ENCODE data around the gene ORAI3. TPM values are rescaled to one million over a fixed set of nuclear protein-coding genes. Genes with fewer than 3 reads are reported as not detected.
"Not testable (repeated sequence)": the region's sequence is repeated elsewhere in the genome, so short reads cannot be mapped to it uniquely, and the experiment has no call there.

The ORAI3 gene
- total RNA-seq, 2 experiments from 2014 or later: 24.6 to 25.8 TPM

- Mint-ChIP-seq H3K36me3 (no peaks in the 10 kb centered on the region), H3K4me3 (peak overlapping the region; percentile 50), H3K27ac (peak overlapping the region; percentile 32), H3K27me3 (no peaks in the 10 kb centered on the region), H3K4me1 (peaks cover 24% of the 10 kb centered on the region), H3K9me3 (no peaks in the 10 kb centered on the region)
- ATAC-seq (ENCODE audit: low read depth) (no peak), DNase-seq (no peak)
- POLR2A ChIA-PET: interaction anchor here (1.0 to 1.3 kb wide), 2 partner anchors 10 to 254 kb away, joined by 3 to 4 read pairs; partner anchors contain the start of gene FUS
Measured at GRCh38 chr16:30925995-30926811, 22.7 kb upstream of the ORAI3 start.

- no peak overlapping the region for H3K27ac Mint-ChIP-seq
- ATAC-seq (ENCODE audit: low read depth): no peak
- peaks cover 16% of the 10 kb centered on the region for H3K4me1 Mint-ChIP-seq
- H3K27me3 Mint-ChIP-seq: no peaks in the 10 kb centered on the region
- no peak for DNase-seq
- no peaks in the 10 kb centered on the region for H3K36me3 Mint-ChIP-seq
- H3K9me3 Mint-ChIP-seq: no peaks in the 10 kb centered on the region
- no peak overlapping the region for H3K4me3 Mint-ChIP-seq
- POLR2A ChIA-PET: interaction anchor here (0.5 to 1.3 kb wide), 3 partner anchors 25 to 253 kb away, joined by 3 to 4 read pairs (median 3); partner anchors contain the start of gene FUS
Measured at GRCh38 chr16:30926937-30927788, 21.7 kb upstream of the ORAI3 start.

- no peak overlapping the region for H3K4me3 Mint-ChIP-seq
- no peak for ATAC-seq (ENCODE audit: low read depth)
- H3K9me3 Mint-ChIP-seq: no peaks in the 10 kb centered on the region
- peaks cover 14% of the 10 kb centered on the region for H3K4me1 Mint-ChIP-seq
- DNase-seq: no peak
- peaks cover 2% of the 10 kb centered on the region for H3K36me3 Mint-ChIP-seq
- no peak overlapping the region for H3K27ac Mint-ChIP-seq
- H3K27me3 Mint-ChIP-seq: no peaks in the 10 kb centered on the region
- POLR2A ChIA-PET: interaction anchor here (0.5 to 0.8 kb wide), 2 partner anchors 25 to 120 kb away, joined by 3 read pairs; no protein-coding TSS in a partner anchor
Measured at GRCh38 chr16:30927789-30928378, 21.0 kb upstream of the ORAI3 start.

- H3K4me3 Mint-ChIP-seq: no peak overlapping the region
- ATAC-seq (ENCODE audit: low read depth): no peak
- H3K36me3 Mint-ChIP-seq: peaks cover 2% of the 10 kb centered on the region
- peaks cover 14% of the 10 kb centered on the region for H3K4me1 Mint-ChIP-seq
- POLR2A ChIA-PET: interaction anchor here (0.8 kb wide), 1 partner anchor 26 kb away, joined by 3 read pairs; no protein-coding TSS in a partner anchor
- no peak overlapping the region for H3K27ac Mint-ChIP-seq
- no peaks in the 10 kb centered on the region for H3K27me3 Mint-ChIP-seq
- no peaks in the 10 kb centered on the region for H3K9me3 Mint-ChIP-seq
- no peak for DNase-seq
Measured at GRCh38 chr16:30928390-30928789, 20.5 kb upstream of the ORAI3 start.

GRCh38 chr16:30929167-30929566 is 19.7 kb upstream of the ORAI3 start:
- H3K36me3 Mint-ChIP-seq: peaks cover 2% of the 10 kb centered on the region
- no peak for DNase-seq
- H3K27ac Mint-ChIP-seq: no peak overlapping the region
- no peak for ATAC-seq (ENCODE audit: low read depth)
- H3K4me1 Mint-ChIP-seq: peaks cover 14% of the 10 kb centered on the region
- H3K27me3 Mint-ChIP-seq: no peaks in the 10 kb centered on the region
- H3K9me3 Mint-ChIP-seq: no peaks in the 10 kb centered on the region
- no peak overlapping the region for H3K4me3 Mint-ChIP-seq
- POLR2A ChIA-PET: no interaction called here

GRCh38 chr16:30930160-30930571 is 18.7 kb upstream of the ORAI3 start:
- H3K4me3 Mint-ChIP-seq: no peak overlapping the region
- DNase-seq: no peak
- no peaks in the 10 kb centered on the region for H3K27me3 Mint-ChIP-seq
- no peak for ATAC-seq (ENCODE audit: low read depth)
- H3K36me3 Mint-ChIP-seq: peaks cover 4% of the 10 kb centered on the region
- peaks cover 19% of the 10 kb centered on the region for H3K4me1 Mint-ChIP-seq
- no peak overlapping the region for H3K27ac Mint-ChIP-seq
- H3K9me3 Mint-ChIP-seq: no peaks in the 10 kb centered on the region
- POLR2A ChIA-PET: no interaction called here

- POLR2A ChIA-PET: no interaction called here
- Mint-ChIP-seq H3K36me3 (peaks cover 4% of the 10 kb centered on the region), H3K27ac (no peak overlapping the region), H3K4me3 (no peak overlapping the region), H3K9me3 (no peaks in the 10 kb centered on the region), H3K4me1 (peaks cover 19% of the 10 kb centered on the region), H3K27me3 (no peaks in the 10 kb centered on the region)
- ATAC-seq (ENCODE audit: low read depth) (no peak), DNase-seq (no peak)
Measured at GRCh38 chr16:30931068-30931650, 17.7 kb upstream of the ORAI3 start.

GRCh38 chr16:30934827-30935557 is 13.9 kb upstream of the ORAI3 start:
- DNase-seq (peak; percentile 56), ATAC-seq (ENCODE audit: low read depth) (peak; percentile 68)
- Mint-ChIP-seq H3K27ac (peak overlapping the region; percentile 13), H3K27me3 (no peaks in the 10 kb centered on the region), H3K36me3 (peaks cover 10% of the 10 kb centered on the region), H3K4me1 (peaks cover 20% of the 10 kb centered on the region), H3K4me3 (peak overlapping the region; percentile 4), H3K9me3 (no peaks in the 10 kb centered on the region)
- POLR2A ChIA-PET: interaction anchor here (1.1 to 2.0 kb wide), 4 partner anchors 15 to 187 kb away, joined by 3 to 7 read pairs (median 6); partner anchors contain the start of gene PHKG2

- DNase-seq (no peak), ATAC-seq (ENCODE audit: low read depth) (no peak)
- POLR2A ChIA-PET: no interaction called here
- H3K4me1 Mint-ChIP-seq: peaks cover 32% of the 10 kb centered on the region
- no peaks in the 10 kb centered on the region for H3K9me3 Mint-ChIP-seq
- peaks cover 10% of the 10 kb centered on the region for H3K36me3 Mint-ChIP-seq
- H3K27me3 Mint-ChIP-seq: no peaks in the 10 kb centered on the region
- peak overlapping the region; percentile 23 for H3K4me3 Mint-ChIP-seq
- H3K27ac Mint-ChIP-seq: peak overlapping the region; percentile 65
Measured at GRCh38 chr16:30937692-30938091, 11.2 kb upstream of the ORAI3 start.

GRCh38 chr16:30939571-30939970 is 9.3 kb upstream of the ORAI3 start:
- POLR2A ChIA-PET: interaction anchor here (0.6 to 1.1 kb wide), 2 partner anchors 10 to 11 kb away, joined by 3 read pairs; no protein-coding TSS in a partner anchor
- not testable (repeated sequence) for ATAC-seq (ENCODE audit: low read depth); H3K27ac Mint-ChIP-seq; H3K27me3 Mint-ChIP-seq; H3K4me3 Mint-ChIP-seq; H3K9me3 Mint-ChIP-seq; DNase-seq
- H3K36me3 Mint-ChIP-seq: peaks cover 17% of the 10 kb centered on the region
- peaks cover 35% of the 10 kb centered on the region for H3K4me1 Mint-ChIP-seq

- POLR2A ChIA-PET: interaction anchor here (0.6 to 2.2 kb wide), 9 partner anchors 8 to 518 kb away, joined by 3 to 9 read pairs (median 5); partner anchors contain the start of genes ARMC5 and KAT8
- peak; percentile 78 for DNase-seq
- peak overlapping the region; percentile 82 for H3K27ac Mint-ChIP-seq
Measured at GRCh38 chr16:30941600-30942425, 7.1 kb upstream of the ORAI3 start.

More at GRCh38 chr16:30941600-30942425, 7.1 kb upstream of the ORAI3 start:
- Mint-ChIP-seq H3K4me1 (peaks cover 26% of the 10 kb centered on the region), H3K27me3 (no peaks in the 10 kb centered on the region), H3K36me3 (peaks cover 23% of the 10 kb centered on the region), H3K9me3 (no peaks in the 10 kb centered on the region), H3K4me3 (peak overlapping the region; percentile 74)
- ATAC-seq (ENCODE audit: low read depth): peak; percentile 90
